Ovary (tissue), 3 donors: ENCODE data around the gene FXYD1.

Source experiments
- CTCF ChIP-seq, 3 donors: fragments of 450-650 bp in 2 of 3; fragments of 200-600 bp in 1 of 3; IDR thresholded peaks; one replicate each; pipeline versions ENCODE4 v1.5.1 to v1.8.0; 2016 to 2022; ENCODE audit warnings: antibody characterized with exemption in 3 of 3, mild to moderate bottlenecking in 1 of 3
- POLR2A ChIP-seq: fragments of 450-650 bp; IDR thresholded peaks from one replicate; pipeline ENCODE4 v1.6.1; 2017; ENCODE audit warnings: antibody characterized with exemption, mild to moderate bottlenecking, moderate library complexity
- donor health status: DM: no; HTN: no; CAD: no.

GRCh38 chr19:35107545-35107944 lies 31.1 kb upstream of the FXYD1 start:
- TF ChIP-seq CTCF (IDR thresholded peaks at IDR 0.05) = no peak
- no peak for TF ChIP-seq POLR2A
